ENCODE results near the gene REL. TPM values are rescaled to one million over a fixed set of nuclear protein-coding genes. Genes with fewer than 3 reads are reported as not detected.
"Not testable (repeated sequence)": the region's sequence is repeated elsewhere in the genome, so short reads cannot be mapped to it uniquely, and the experiment has no call there.

The REL gene
- polyA plus RNA-seq, 1 experiment, result 0.99 TPM

DNA sequence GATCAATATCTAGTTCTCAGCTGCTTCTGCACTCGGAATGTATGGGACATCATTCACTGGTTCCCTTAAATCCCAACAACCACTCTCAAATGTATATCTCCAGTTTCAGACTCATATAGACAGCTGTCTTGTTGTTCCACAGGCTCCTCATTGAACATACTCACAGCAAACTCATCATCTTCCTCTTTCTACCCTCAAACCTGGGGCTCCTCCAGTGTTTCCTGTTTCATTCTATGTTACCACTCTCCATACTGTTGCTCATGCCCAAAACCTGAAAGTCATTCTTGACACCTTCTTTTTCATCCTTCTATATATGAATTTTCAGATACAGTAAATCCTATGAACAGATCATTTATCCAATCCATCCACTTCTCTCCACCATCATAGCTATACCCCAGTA is 18.7 kb upstream of the REL start:
- H3K4me3 ChIP-seq (ENCODE audit: low read depth, low read length), result no peak overlapping the region

GRCh38 chr2:60865361-60865760 is 16.0 kb upstream of the REL start:
- DNase-seq (ENCODE audit: low read depth); POLR2A ChIA-PET; H3K4me3 ChIP-seq (ENCODE audit: low read depth, low read length); H3K36me3 ChIP-seq (ENCODE audit: control insufficient read depth, insufficient read depth, low read length); CTCF ChIA-PET; H3K27me3 ChIP-seq (ENCODE audit: control insufficient read depth, insufficient read depth, low read length): not testable (repeated sequence)

More for the DNA sequence above, 18.7 kb upstream of the REL start:
- POLR2A ChIA-PET, result no interaction called here
- CTCF ChIA-PET, result no interaction called here
- no peaks in the 10 kb centered on the region for H3K36me3 ChIP-seq (ENCODE audit: control insufficient read depth, insufficient read depth, low read length)
- TF ChIP-seq CTCF (IDR thresholded peaks at IDR 0.05; ENCODE audit: insufficient read depth, low read depth, low read length), result no peak
- no peaks in the 10 kb centered on the region for H3K27me3 ChIP-seq (ENCODE audit: control insufficient read depth, insufficient read depth, low read length)
- DNase-seq (ENCODE audit: low read depth), result no peak

- POLR2A ChIA-PET, result no interaction called here
Observed at GRCh38 chr2:60867007-60867406, 14.4 kb upstream of the REL start.

DNA sequence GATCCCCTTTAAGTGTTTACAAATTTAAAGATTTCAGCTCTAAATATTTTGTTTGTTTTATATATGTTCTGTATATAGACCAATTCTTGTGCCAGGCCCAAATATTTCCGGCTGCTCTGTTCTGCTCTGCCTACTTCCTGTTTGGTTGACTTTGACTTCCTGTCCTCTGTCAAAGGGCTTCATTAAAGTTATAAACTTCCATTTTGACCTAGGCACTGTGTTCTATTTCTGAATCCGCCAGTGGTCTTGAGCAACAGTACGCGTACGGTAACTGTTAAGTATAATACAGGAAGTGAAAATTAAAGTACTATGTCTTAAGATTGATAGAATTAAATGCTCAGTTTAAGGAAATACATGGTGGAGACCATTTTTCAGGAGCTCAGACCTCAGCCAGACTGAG is 13.5 kb upstream of the REL start:
- no peak for DNase-seq (ENCODE audit: low read depth)
- H3K27me3 ChIP-seq (ENCODE audit: control insufficient read depth, insufficient read depth, low read length), result no peaks in the 10 kb centered on the region
- H3K36me3 ChIP-seq (ENCODE audit: control insufficient read depth, insufficient read depth, low read length), result no peaks in the 10 kb centered on the region
- CTCF ChIA-PET, result interaction anchor here (0.6 kb wide), 2 partner anchors 24 kb away, joined by 3 read pairs; no protein-coding TSS in a partner anchor
- TF ChIP-seq CTCF (IDR thresholded peaks at IDR 0.05; ENCODE audit: insufficient read depth, low read depth, low read length), result no peak
- POLR2A ChIA-PET, result no interaction called here
- no peak overlapping the region for H3K4me3 ChIP-seq (ENCODE audit: low read depth, low read length)

More at GRCh38 chr2:60867007-60867406, 14.4 kb upstream of the REL start:
- Histone ChIP-seq H3K27me3 (ENCODE audit: control insufficient read depth, insufficient read depth, low read length) (no peaks in the 10 kb centered on the region), H3K4me3 (ENCODE audit: low read depth, low read length) (no peak overlapping the region), H3K36me3 (ENCODE audit: control insufficient read depth, insufficient read depth, low read length) (no peaks in the 10 kb centered on the region)
- no peak for DNase-seq (ENCODE audit: low read depth)
- CTCF ChIA-PET, result no interaction called here
- TF ChIP-seq CTCF (IDR thresholded peaks at IDR 0.05; ENCODE audit: insufficient read depth, low read depth, low read length), result no peak

DNA sequence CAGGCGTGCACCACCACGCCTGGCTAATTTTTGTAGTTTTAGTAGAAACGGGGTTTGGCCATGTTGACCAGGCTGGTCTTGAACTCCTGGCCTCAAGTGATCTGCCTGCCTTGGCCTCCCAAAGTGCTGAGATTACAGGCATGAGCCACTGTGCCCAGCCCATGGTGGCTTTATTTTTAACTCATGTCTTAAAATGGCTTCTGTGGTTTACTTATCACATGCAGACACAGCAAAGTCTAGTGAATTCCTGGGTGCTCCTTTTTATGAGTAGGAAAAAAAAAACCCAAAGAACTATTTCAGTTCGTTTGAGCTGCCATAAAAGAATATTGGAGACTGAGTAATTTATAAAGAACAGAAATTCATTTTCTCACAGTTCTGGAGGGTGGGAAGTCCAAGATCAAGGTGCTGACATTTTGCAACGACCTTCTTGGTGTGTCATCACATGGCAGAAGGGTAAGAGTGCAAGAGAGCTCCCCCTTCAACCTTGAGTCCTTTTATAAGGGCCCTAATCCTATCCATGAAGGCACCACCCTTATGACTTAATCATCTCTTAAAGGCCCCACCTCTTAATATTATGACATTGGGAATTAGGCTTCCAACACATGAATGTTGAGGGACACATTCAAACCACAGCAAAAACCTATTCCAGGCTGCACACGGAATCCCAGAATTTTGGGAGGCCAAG is 12.6 kb upstream of the REL start:
- no peak for DNase-seq (ENCODE audit: low read depth)
- ChIA-PET POLR2A (no interaction called here), CTCF (interaction anchor here (0.6 kb wide), 1 partner anchor 23 kb away, joined by 3 read pairs; no protein-coding TSS in a partner anchor)
- TF ChIP-seq CTCF (IDR thresholded peaks at IDR 0.05; ENCODE audit: insufficient read depth, low read depth, low read length), result no peak
- Histone ChIP-seq H3K27me3 (ENCODE audit: control insufficient read depth, insufficient read depth, low read length) (no peaks in the 10 kb centered on the region), H3K36me3 (ENCODE audit: control insufficient read depth, insufficient read depth, low read length) (no peaks in the 10 kb centered on the region), H3K4me3 (ENCODE audit: low read depth, low read length) (no peak overlapping the region)

- ChIA-PET POLR2A (no interaction called here), CTCF (no interaction called here)
- TF ChIP-seq CTCF (IDR thresholded peaks at IDR 0.05; ENCODE audit: insufficient read depth, low read depth, low read length), result no peak
- H3K27me3 ChIP-seq (ENCODE audit: control insufficient read depth, insufficient read depth, low read length), result no peaks in the 10 kb centered on the region
- no peak for DNase-seq (ENCODE audit: low read depth)
- no peak overlapping the region for H3K4me3 ChIP-seq (ENCODE audit: low read depth, low read length)
- no peaks in the 10 kb centered on the region for H3K36me3 ChIP-seq (ENCODE audit: control insufficient read depth, insufficient read depth, low read length)
Observed at GRCh38 chr2:60872510-60872928, 8.9 kb upstream of the REL start.
